Testis (tissue), 2 donors: ENCODE results near the gene AFF4.

Experiments used
- CTCF ChIP-seq, 3 experiments: fragments of 450-650 bp in 2 of 3; fragments of 200-600 bp in 1 of 3; sonication (generic) in 1 of 3; IDR thresholded peaks; one replicate each; pipeline ENCODE4 v1.5.1; 2016 to 2019; ENCODE audit warnings: antibody characterized with exemption in 3 of 3, mild to moderate bottlenecking in 2 of 3, moderate library complexity in 1 of 3
- POLR2A ChIP-seq: fragments of 450-650 bp; IDR thresholded peaks from one replicate; pipeline ENCODE4 v1.6.1; 2017; ENCODE audit warnings: antibody characterized with exemption, mild to moderate bottlenecking, moderate library complexity

GRCh38 chr5:132916086-132916485, 47.3 kb downstream of the AFF4 start:
- no peak for TF ChIP-seq POLR2A
- no peak for TF ChIP-seq CTCF (IDR thresholded peaks at IDR 0.05)
